Measurements from ENCODE around the gene NTM. TPM values are rescaled to one million over a fixed set of nuclear protein-coding genes. Genes with fewer than 3 reads are reported as not detected.

NTM gene
- total RNA-seq, 3 donors from 2014 or later = not detected

- Mint-ChIP-seq H3K9me3 (peaks cover 6% of the 10 kb centered on the region), H3K27me3 (ENCODE audit: low read depth) (peaks cover 1% of the 10 kb centered on the region), H3K4me3 (no peak overlapping the region), H3K4me1 (ENCODE audit: low read depth) (no peaks in the 10 kb centered on the region), H3K36me3 (ENCODE audit: insufficient read depth) (no peaks in the 10 kb centered on the region)
- DNase-seq (no peak), ATAC-seq (no peak)
Measured at GRCh38 chr11:131537748-131538147, 167.3 kb downstream of the NTM start.

GRCh38 chr11:131538322-131538721, 167.9 kb downstream of the NTM start:
- Mint-ChIP-seq H3K4me1 (ENCODE audit: low read depth) (no peaks in the 10 kb centered on the region), H3K36me3 (ENCODE audit: insufficient read depth) (no peaks in the 10 kb centered on the region), H3K27me3 (ENCODE audit: low read depth) (peaks cover 1% of the 10 kb centered on the region), H3K9me3 (peaks cover 6% of the 10 kb centered on the region), H3K4me3 (no peak overlapping the region)
- ATAC-seq = no peak
- DNase-seq = no peak

- ATAC-seq = no peak
Measured at GRCh38 chr11:131540676-131541075, 170.3 kb downstream of the NTM start.

GRCh38 chr11:131543389-131544025, 173.1 kb downstream of the NTM start:
- H3K9me3 Mint-ChIP-seq = peaks cover 6% of the 10 kb centered on the region
- no peaks in the 10 kb centered on the region for H3K36me3 Mint-ChIP-seq (ENCODE audit: insufficient read depth)
- no peak for DNase-seq
- ATAC-seq = no peak
- H3K4me1 Mint-ChIP-seq (ENCODE audit: low read depth) = no peaks in the 10 kb centered on the region
- H3K4me3 Mint-ChIP-seq = no peak overlapping the region
- H3K27me3 Mint-ChIP-seq (ENCODE audit: low read depth) = no peaks in the 10 kb centered on the region

More at GRCh38 chr11:131540676-131541075, 170.3 kb downstream of the NTM start:
- Mint-ChIP-seq H3K4me1 (ENCODE audit: low read depth) (no peaks in the 10 kb centered on the region), H3K9me3 (peaks cover 6% of the 10 kb centered on the region), H3K36me3 (ENCODE audit: insufficient read depth) (no peaks in the 10 kb centered on the region), H3K4me3 (no peak overlapping the region), H3K27me3 (ENCODE audit: low read depth) (peaks cover 1% of the 10 kb centered on the region)
- DNase-seq = no peak

GRCh38 chr11:131544591-131544990, 174.2 kb downstream of the NTM start:
- DNase-seq = no peak
- peaks cover 3% of the 10 kb centered on the region for H3K9me3 Mint-ChIP-seq
- no peak overlapping the region for H3K4me3 Mint-ChIP-seq
- H3K4me1 Mint-ChIP-seq (ENCODE audit: low read depth) = no peaks in the 10 kb centered on the region
- no peaks in the 10 kb centered on the region for H3K36me3 Mint-ChIP-seq (ENCODE audit: insufficient read depth)
- no peaks in the 10 kb centered on the region for H3K27me3 Mint-ChIP-seq (ENCODE audit: low read depth)
- ATAC-seq = no peak

GRCh38 chr11:131546218-131546895, 175.9 kb downstream of the NTM start:
- Mint-ChIP-seq H3K4me3 (no peak overlapping the region), H3K36me3 (ENCODE audit: insufficient read depth) (no peaks in the 10 kb centered on the region)
- no peak for ATAC-seq

GRCh38 chr11:131549099-131549498, 178.7 kb downstream of the NTM start:
- Mint-ChIP-seq H3K27me3 (ENCODE audit: low read depth) (no peaks in the 10 kb centered on the region), H3K36me3 (ENCODE audit: insufficient read depth) (no peaks in the 10 kb centered on the region), H3K4me1 (ENCODE audit: low read depth) (no peaks in the 10 kb centered on the region), H3K4me3 (no peak overlapping the region), H3K9me3 (peaks cover 11% of the 10 kb centered on the region)
- ATAC-seq = no peak
- DNase-seq = no peak

More at GRCh38 chr11:131546218-131546895, 175.9 kb downstream of the NTM start:
- DNase-seq = no peak
- Mint-ChIP-seq H3K9me3 (no peaks in the 10 kb centered on the region), H3K4me1 (ENCODE audit: low read depth) (no peaks in the 10 kb centered on the region), H3K27me3 (ENCODE audit: low read depth) (no peaks in the 10 kb centered on the region)

GRCh38 chr11:131549770-131550169, 179.4 kb downstream of the NTM start:
- H3K4me3 Mint-ChIP-seq = no peak overlapping the region
- H3K27me3 Mint-ChIP-seq (ENCODE audit: low read depth) = no peaks in the 10 kb centered on the region
- DNase-seq (no peak), ATAC-seq (no peak)
- H3K4me1 Mint-ChIP-seq (ENCODE audit: low read depth) = no peaks in the 10 kb centered on the region
- peaks cover 11% of the 10 kb centered on the region for H3K9me3 Mint-ChIP-seq
- H3K36me3 Mint-ChIP-seq (ENCODE audit: insufficient read depth) = no peaks in the 10 kb centered on the region

GRCh38 chr11:131560287-131560686, 189.9 kb downstream of the NTM start:
- Mint-ChIP-seq H3K9me3 (no peaks in the 10 kb centered on the region), H3K27me3 (ENCODE audit: low read depth) (peaks cover 5% of the 10 kb centered on the region)

GRCh38 chr11:131561501-131561900, 191.1 kb downstream of the NTM start:
- no peaks in the 10 kb centered on the region for H3K36me3 Mint-ChIP-seq (ENCODE audit: insufficient read depth)
- H3K4me3 Mint-ChIP-seq = no peak overlapping the region
- no peaks in the 10 kb centered on the region for H3K9me3 Mint-ChIP-seq
- H3K4me1 Mint-ChIP-seq (ENCODE audit: low read depth) = no peaks in the 10 kb centered on the region
- DNase-seq = no peak
- no peak for ATAC-seq
- H3K27me3 Mint-ChIP-seq (ENCODE audit: low read depth) = peaks cover 5% of the 10 kb centered on the region

More at GRCh38 chr11:131560287-131560686, 189.9 kb downstream of the NTM start:
- Mint-ChIP-seq H3K4me3 (no peak overlapping the region), H3K4me1 (ENCODE audit: low read depth) (no peaks in the 10 kb centered on the region), H3K36me3 (ENCODE audit: insufficient read depth) (no peaks in the 10 kb centered on the region)
- DNase-seq = no peak
- ATAC-seq = no peak

- H3K4me3 Mint-ChIP-seq = no peak overlapping the region
- no peak for ATAC-seq
- H3K4me1 Mint-ChIP-seq (ENCODE audit: low read depth) = no peaks in the 10 kb centered on the region
- peaks cover 5% of the 10 kb centered on the region for H3K27me3 Mint-ChIP-seq (ENCODE audit: low read depth)
- H3K9me3 Mint-ChIP-seq = no peaks in the 10 kb centered on the region
- no peak for DNase-seq
- H3K36me3 Mint-ChIP-seq (ENCODE audit: insufficient read depth) = no peaks in the 10 kb centered on the region
Measured at GRCh38 chr11:131561972-131562371, 191.6 kb downstream of the NTM start.

- peaks cover 5% of the 10 kb centered on the region for H3K27me3 Mint-ChIP-seq (ENCODE audit: low read depth)
- no peak overlapping the region for H3K4me3 Mint-ChIP-seq
- H3K36me3 Mint-ChIP-seq (ENCODE audit: insufficient read depth) = no peaks in the 10 kb centered on the region
- no peaks in the 10 kb centered on the region for H3K4me1 Mint-ChIP-seq (ENCODE audit: low read depth)
- DNase-seq (no peak), ATAC-seq (no peak)
- no peaks in the 10 kb centered on the region for H3K9me3 Mint-ChIP-seq
Measured at GRCh38 chr11:131568318-131568717, 197.9 kb downstream of the NTM start.

GRCh38 chr11:131571571-131571970, 201.2 kb downstream of the NTM start:
- Mint-ChIP-seq H3K36me3 (ENCODE audit: insufficient read depth) (no peaks in the 10 kb centered on the region), H3K4me1 (ENCODE audit: low read depth) (no peaks in the 10 kb centered on the region), H3K4me3 (no peak overlapping the region), H3K9me3 (no peaks in the 10 kb centered on the region), H3K27me3 (ENCODE audit: low read depth) (peaks cover 1% of the 10 kb centered on the region)
- ATAC-seq (no peak), DNase-seq (no peak)

GRCh38 chr11:131572423-131572822, 202.0 kb downstream of the NTM start:
- Mint-ChIP-seq H3K36me3 (ENCODE audit: insufficient read depth) (no peaks in the 10 kb centered on the region), H3K9me3 (no peaks in the 10 kb centered on the region), H3K27me3 (ENCODE audit: low read depth) (peaks cover 1% of the 10 kb centered on the region), H3K4me1 (ENCODE audit: low read depth) (no peaks in the 10 kb centered on the region), H3K4me3 (no peak overlapping the region)
- no peak for DNase-seq
- ATAC-seq = no peak

GRCh38 chr11:131579932-131580387, 209.5 kb downstream of the NTM start:
- Mint-ChIP-seq H3K9me3 (no peaks in the 10 kb centered on the region), H3K4me3 (no peak overlapping the region), H3K27me3 (ENCODE audit: low read depth) (peaks cover 4% of the 10 kb centered on the region), H3K4me1 (ENCODE audit: low read depth) (no peaks in the 10 kb centered on the region), H3K36me3 (ENCODE audit: insufficient read depth) (no peaks in the 10 kb centered on the region)
- ATAC-seq (no peak), DNase-seq (no peak)

Measured in activated T-cell treated with anti-CD3 and anti-CD28 coated beads, Interleukin-2, amount 50 U/mL, for 4 hours (primary cell).